Panc1 (cell line): ENCODE measurements around the gene FAAP100.

Source experiments
- POLR2AphosphoS5 ChIP-seq: IDR thresholded peaks from 2 replicates; pipeline ENCODE4 v1.6.1; 2012; ENCODE audit warnings: mild to moderate bottlenecking, low read depth, low read length, moderate library complexity
- SIN3A ChIP-seq: IDR thresholded peaks from 2 replicates; pipeline ENCODE4 v1.6.1; 2012; ENCODE audit warnings: low read depth, mild to moderate bottlenecking, low read length, moderate library complexity, borderline replicate concordance; ENCODE audit not compliant: insufficient read depth
- TF ChIP-seq, protein P1 (sequence below): fragments of 450-650 bp; IDR thresholded peaks from 2 replicates; pipeline ENCODE4 v1.5.1; 2017; ENCODE audit warnings: mild to moderate bottlenecking
- TF ChIP-seq, protein P2 (sequence below), 2 experiments: IDR thresholded peaks; 2 replicates each; pipeline ENCODE4 v1.6.1; 2011 to 2012; ENCODE audit warnings: low read depth in 2 of 2, control low read depth in 1 of 2, low read length in 1 of 2, mild to moderate bottlenecking in 1 of 2, moderate library complexity in 1 of 2; ENCODE audit not compliant: insufficient read depth in 1 of 2

DNA sequence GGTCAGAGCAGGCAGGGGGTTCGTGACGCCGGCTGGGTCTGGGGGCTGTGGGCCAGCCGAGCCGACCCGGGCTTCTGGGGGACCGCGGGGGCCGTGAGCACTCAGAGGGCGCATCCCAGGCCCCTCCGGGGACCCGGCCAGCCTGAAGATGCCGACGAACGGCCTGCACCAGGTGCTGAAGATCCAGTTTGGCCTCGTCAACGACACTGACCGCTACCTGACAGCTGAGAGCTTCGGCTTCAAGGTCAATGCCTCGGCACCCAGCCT lies 23.8 kb downstream of the FAAP100 start:
- TF ChIP-seq, protein P1, sequence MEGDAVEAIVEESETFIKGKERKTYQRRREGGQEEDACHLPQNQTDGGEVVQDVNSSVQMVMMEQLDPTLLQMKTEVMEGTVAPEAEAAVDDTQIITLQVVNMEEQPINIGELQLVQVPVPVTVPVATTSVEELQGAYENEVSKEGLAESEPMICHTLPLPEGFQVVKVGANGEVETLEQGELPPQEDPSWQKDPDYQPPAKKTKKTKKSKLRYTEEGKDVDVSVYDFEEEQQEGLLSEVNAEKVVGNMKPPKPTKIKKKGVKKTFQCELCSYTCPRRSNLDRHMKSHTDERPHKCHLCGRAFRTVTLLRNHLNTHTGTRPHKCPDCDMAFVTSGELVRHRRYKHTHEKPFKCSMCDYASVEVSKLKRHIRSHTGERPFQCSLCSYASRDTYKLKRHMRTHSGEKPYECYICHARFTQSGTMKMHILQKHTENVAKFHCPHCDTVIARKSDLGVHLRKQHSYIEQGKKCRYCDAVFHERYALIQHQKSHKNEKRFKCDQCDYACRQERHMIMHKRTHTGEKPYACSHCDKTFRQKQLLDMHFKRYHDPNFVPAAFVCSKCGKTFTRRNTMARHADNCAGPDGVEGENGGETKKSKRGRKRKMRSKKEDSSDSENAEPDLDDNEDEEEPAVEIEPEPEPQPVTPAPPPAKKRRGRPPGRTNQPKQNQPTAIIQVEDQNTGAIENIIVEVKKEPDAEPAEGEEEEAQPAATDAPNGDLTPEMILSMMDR = no peak
- TF ChIP-seq, protein P2, sequence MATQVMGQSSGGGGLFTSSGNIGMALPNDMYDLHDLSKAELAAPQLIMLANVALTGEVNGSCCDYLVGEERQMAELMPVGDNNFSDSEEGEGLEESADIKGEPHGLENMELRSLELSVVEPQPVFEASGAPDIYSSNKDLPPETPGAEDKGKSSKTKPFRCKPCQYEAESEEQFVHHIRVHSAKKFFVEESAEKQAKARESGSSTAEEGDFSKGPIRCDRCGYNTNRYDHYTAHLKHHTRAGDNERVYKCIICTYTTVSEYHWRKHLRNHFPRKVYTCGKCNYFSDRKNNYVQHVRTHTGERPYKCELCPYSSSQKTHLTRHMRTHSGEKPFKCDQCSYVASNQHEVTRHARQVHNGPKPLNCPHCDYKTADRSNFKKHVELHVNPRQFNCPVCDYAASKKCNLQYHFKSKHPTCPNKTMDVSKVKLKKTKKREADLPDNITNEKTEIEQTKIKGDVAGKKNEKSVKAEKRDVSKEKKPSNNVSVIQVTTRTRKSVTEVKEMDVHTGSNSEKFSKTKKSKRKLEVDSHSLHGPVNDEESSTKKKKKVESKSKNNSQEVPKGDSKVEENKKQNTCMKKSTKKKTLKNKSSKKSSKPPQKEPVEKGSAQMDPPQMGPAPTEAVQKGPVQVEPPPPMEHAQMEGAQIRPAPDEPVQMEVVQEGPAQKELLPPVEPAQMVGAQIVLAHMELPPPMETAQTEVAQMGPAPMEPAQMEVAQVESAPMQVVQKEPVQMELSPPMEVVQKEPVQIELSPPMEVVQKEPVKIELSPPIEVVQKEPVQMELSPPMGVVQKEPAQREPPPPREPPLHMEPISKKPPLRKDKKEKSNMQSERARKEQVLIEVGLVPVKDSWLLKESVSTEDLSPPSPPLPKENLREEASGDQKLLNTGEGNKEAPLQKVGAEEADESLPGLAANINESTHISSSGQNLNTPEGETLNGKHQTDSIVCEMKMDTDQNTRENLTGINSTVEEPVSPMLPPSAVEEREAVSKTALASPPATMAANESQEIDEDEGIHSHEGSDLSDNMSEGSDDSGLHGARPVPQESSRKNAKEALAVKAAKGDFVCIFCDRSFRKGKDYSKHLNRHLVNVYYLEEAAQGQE (IDR thresholded peaks at IDR 0.05; ENCODE audit: insufficient read depth in 1 of 2, low read depth in 2 of 2, low read length in 1 of 2) = no peak
- TF ChIP-seq POLR2AphosphoS5 = 0 out of 2 replicates have a peak, but pooled peaks have one; percentile 5
- no peak for TF ChIP-seq SIN3A
